Parathyroid adenoma (tissue), 2 donors: ENCODE measurements around the gene SPDEF.

Experiments used
- H2AFZ ChIP-seq: fragments of 300-600 bp; sonication (generic); one replicate; pipeline ENCODE4 v1.7.0; 2017; ENCODE audit warnings: antibody characterized with exemption, mild to moderate bottlenecking
- H3K27ac ChIP-seq: fragments of 300-600 bp; sonication (generic); one replicate; pipeline ENCODE4 v1.7.0; 2017
- H3K27me3 ChIP-seq: fragments of 300-600 bp; sonication (generic); one replicate; pipeline ENCODE4 v1.7.0; 2017; ENCODE audit warnings: low read length; ENCODE audit not compliant: control insufficient read depth, insufficient read depth
- H3K36me3 ChIP-seq: fragments of 300-600 bp; sonication (generic); one replicate; pipeline ENCODE4 v1.7.0; 2017; ENCODE audit warnings: low read length; ENCODE audit not compliant: control insufficient read depth, insufficient read depth
- H3K4me1 ChIP-seq: fragments of 300-600 bp; sonication (generic); one replicate; pipeline ENCODE4 v1.7.0; 2017; ENCODE audit warnings: control low read depth
- H3K4me2 ChIP-seq: fragments of 300-600 bp; sonication (generic); one replicate; pipeline ENCODE4 v1.7.0; 2017; ENCODE audit warnings: low read length
- H3K4me3 ChIP-seq: fragments of 300-600 bp; sonication (generic); one replicate; pipeline ENCODE4 v1.7.0; 2017; ENCODE audit warnings: low read depth, low read length
- H3K79me2 ChIP-seq: fragments of 300-600 bp; sonication (generic); one replicate; pipeline ENCODE4 v1.7.0; 2017; ENCODE audit warnings: control low read depth
- H3K9ac ChIP-seq: fragments of 300-600 bp; sonication (generic); one replicate; pipeline ENCODE4 v1.7.0; 2017; ENCODE audit warnings: mild to moderate bottlenecking
- H3K9me3 ChIP-seq: fragments of 300-600 bp; sonication (generic); one replicate; pipeline ENCODE4 v1.7.0; 2017; ENCODE audit warnings: low read length; ENCODE audit not compliant: control insufficient read depth
- TF ChIP-seq, protein P1 (sequence below): fragments of 300-600 bp; sonication (generic); IDR thresholded peaks from one replicate; pipeline ENCODE4 v1.7.0; 2017; ENCODE audit warnings: antibody characterized with exemption, mild to moderate bottlenecking
- donor health status: primary hyperparathyroidism.

The SPDEF gene

GRCh38 chr6:34595332-34596184 lies 39.4 kb upstream of the SPDEF start:
- no peak overlapping the region for H3K27ac ChIP-seq
- H3K79me2 ChIP-seq = peaks cover 24% of the 10 kb centered on the region

GRCh38 chr6:34593701-34594100 lies 37.6 kb upstream of the SPDEF start:
- no peak overlapping the region for H3K27ac ChIP-seq
- no peak overlapping the region for H3K4me3 ChIP-seq
- H3K4me2 ChIP-seq = no peak overlapping the region
- TF ChIP-seq, protein P1, sequence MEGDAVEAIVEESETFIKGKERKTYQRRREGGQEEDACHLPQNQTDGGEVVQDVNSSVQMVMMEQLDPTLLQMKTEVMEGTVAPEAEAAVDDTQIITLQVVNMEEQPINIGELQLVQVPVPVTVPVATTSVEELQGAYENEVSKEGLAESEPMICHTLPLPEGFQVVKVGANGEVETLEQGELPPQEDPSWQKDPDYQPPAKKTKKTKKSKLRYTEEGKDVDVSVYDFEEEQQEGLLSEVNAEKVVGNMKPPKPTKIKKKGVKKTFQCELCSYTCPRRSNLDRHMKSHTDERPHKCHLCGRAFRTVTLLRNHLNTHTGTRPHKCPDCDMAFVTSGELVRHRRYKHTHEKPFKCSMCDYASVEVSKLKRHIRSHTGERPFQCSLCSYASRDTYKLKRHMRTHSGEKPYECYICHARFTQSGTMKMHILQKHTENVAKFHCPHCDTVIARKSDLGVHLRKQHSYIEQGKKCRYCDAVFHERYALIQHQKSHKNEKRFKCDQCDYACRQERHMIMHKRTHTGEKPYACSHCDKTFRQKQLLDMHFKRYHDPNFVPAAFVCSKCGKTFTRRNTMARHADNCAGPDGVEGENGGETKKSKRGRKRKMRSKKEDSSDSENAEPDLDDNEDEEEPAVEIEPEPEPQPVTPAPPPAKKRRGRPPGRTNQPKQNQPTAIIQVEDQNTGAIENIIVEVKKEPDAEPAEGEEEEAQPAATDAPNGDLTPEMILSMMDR = no peak
- no peaks in the 10 kb centered on the region for H3K36me3 ChIP-seq
- H2AFZ ChIP-seq = no peak overlapping the region
- H3K79me2 ChIP-seq = peaks cover 25% of the 10 kb centered on the region
- no peaks in the 10 kb centered on the region for H3K27me3 ChIP-seq
- H3K9ac ChIP-seq = no peak overlapping the region
- H3K9me3 ChIP-seq = no peaks in the 10 kb centered on the region
- no peaks in the 10 kb centered on the region for H3K4me1 ChIP-seq

More at GRCh38 chr6:34595332-34596184, 39.4 kb upstream of the SPDEF start:
- H3K9ac ChIP-seq = no peak overlapping the region
- no peaks in the 10 kb centered on the region for H3K36me3 ChIP-seq
- H2AFZ ChIP-seq = no peak overlapping the region
- no peaks in the 10 kb centered on the region for H3K9me3 ChIP-seq
- TF ChIP-seq, protein P1 = no peak
- H3K4me2 ChIP-seq = no peak overlapping the region
- H3K4me3 ChIP-seq = no peak overlapping the region
- H3K27me3 ChIP-seq = no peaks in the 10 kb centered on the region
- H3K4me1 ChIP-seq = no peaks in the 10 kb centered on the region

DNA sequence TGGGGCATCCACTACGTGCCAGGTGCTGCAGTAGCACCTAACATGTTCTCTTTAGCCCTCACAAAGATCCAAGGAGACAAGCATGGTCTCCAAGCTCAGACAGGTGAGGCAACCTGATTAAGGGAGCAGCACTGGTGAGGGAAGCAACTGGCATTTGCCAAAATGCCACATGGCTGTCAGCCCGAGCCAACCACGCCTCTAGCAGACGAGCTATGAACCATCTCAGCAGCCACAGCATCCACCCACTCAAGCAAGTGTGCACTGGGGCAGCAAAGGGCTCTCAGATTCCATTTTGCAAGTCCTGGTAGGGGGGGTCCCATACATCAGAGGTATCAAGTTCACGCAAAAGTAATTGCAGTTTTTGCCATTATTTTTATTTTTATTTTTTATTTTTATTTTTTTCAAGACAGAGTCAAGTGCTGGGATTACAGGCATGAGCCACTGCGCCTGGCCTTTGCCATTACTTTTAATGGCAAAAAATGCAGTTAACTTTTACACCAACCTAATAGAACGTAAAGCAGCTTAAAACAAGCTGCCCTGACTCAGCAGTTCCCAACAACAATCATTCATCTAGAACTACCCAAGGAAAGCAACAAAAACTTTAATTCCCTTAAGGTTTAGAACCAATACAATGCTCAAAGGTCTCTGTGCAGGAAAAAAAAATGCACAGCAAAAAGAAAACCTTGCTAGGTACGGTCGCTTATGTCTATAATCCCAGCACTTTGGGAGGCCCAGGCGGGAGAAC lies 36.3 kb upstream of the SPDEF start:
- Histone ChIP-seq H3K79me2 (peaks cover 21% of the 10 kb centered on the region), H3K4me2 (no peak overlapping the region), H3K27ac (no peak overlapping the region), H3K9me3 (no peaks in the 10 kb centered on the region), H3K27me3 (no peaks in the 10 kb centered on the region), H3K9ac (no peak overlapping the region), H2AFZ (no peak overlapping the region), H3K4me1 (no peaks in the 10 kb centered on the region), H3K4me3 (no peak overlapping the region), H3K36me3 (no peaks in the 10 kb centered on the region)
- TF ChIP-seq, protein P1 = no peak

DNA sequence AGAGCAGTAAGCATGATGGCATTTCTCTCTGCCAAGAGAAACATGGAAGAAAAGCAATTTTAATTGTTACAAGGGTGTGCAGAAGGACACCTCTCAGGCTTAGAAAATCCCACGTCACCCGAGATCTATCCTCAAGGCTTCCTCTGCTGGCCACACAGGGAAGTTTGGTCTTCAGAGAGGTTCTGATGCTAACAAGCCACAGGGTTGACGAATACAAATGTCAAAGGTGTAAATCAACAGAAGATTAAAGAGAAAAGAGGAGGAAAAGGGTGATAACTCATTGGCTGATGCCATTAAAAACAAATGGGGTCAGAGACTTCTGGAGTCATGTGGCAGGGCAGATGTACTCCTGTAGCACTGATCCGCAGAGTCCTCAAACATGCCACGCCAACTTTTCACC lies 33.6 kb upstream of the SPDEF start:
- Histone ChIP-seq H2AFZ (no peak overlapping the region), H3K4me3 (no peak overlapping the region), H3K9ac (no peak overlapping the region), H3K79me2 (peaks cover 21% of the 10 kb centered on the region), H3K4me2 (no peak overlapping the region), H3K36me3 (no peaks in the 10 kb centered on the region), H3K9me3 (no peaks in the 10 kb centered on the region), H3K27ac (no peak overlapping the region), H3K27me3 (no peaks in the 10 kb centered on the region), H3K4me1 (no peaks in the 10 kb centered on the region)
- TF ChIP-seq, protein P1 = no peak
